Stimulated activated CD4-positive, alpha-beta T cell treated with anti-CD3 and anti-CD28 coated beads, Interleukin-1b, Interleukin-23, amount 100 ng/mL, for 1 hour (primary cell): ENCODE measurements around the gene MECP2.

Source experiments
- DNase-seq, 2 donors: peaks; one replicate each; pipeline ENCODE4 v3.0.0-alpha.2; 2020; ENCODE audit warnings: low read depth in 2 of 2

Gene MECP2

GRCh38 chrX:154033848-154034247, 63.7 kb downstream of the MECP2 start:
- no peak for DNase-seq

GRCh38 chrX:154032653-154033052, 64.9 kb downstream of the MECP2 start:
- no peak for DNase-seq

- DNase-seq, result no peak
Measured at GRCh38 chrX:154032160-154032559, 65.4 kb downstream of the MECP2 start.

GRCh38 chrX:154030715-154031305, 66.7 kb downstream of the MECP2 start:
- no peak for DNase-seq

- DNase-seq, result no peak
Measured at GRCh38 chrX:154030266-154030665, 67.3 kb downstream of the MECP2 start.

- DNase-seq, result no peak
Measured at GRCh38 chrX:154029439-154029838, 68.1 kb downstream of the MECP2 start.

- DNase-seq, result no peak
Measured at GRCh38 chrX:154028502-154029184, 68.9 kb downstream of the MECP2 start.

GRCh38 chrX:154027986-154028385, 69.5 kb downstream of the MECP2 start:
- DNase-seq, result no peak

- DNase-seq, result no peak
Measured at GRCh38 chrX:154027022-154027402, 70.5 kb downstream of the MECP2 start.

- no peak for DNase-seq
Measured at GRCh38 chrX:154026136-154027021, 71.1 kb downstream of the MECP2 start.

- no peak for DNase-seq
Measured at GRCh38 chrX:154025230-154025629, 72.3 kb downstream of the MECP2 start.

GRCh38 chrX:154024271-154024670, 73.2 kb downstream of the MECP2 start:
- no peak for DNase-seq

GRCh38 chrX:154023276-154024000, 74.1 kb downstream of the MECP2 start:
- no peak for DNase-seq

- no peak for DNase-seq
Measured at GRCh38 chrX:154022108-154022507, 75.4 kb downstream of the MECP2 start.

GRCh38 chrX:154021131-154021611, 76.3 kb downstream of the MECP2 start:
- DNase-seq, result no peak

GRCh38 chrX:154020536-154021115, 76.9 kb downstream of the MECP2 start:
- DNase-seq, result no peak

- peak in 1 of 2 donors; percentile 30 for DNase-seq
Measured at GRCh38 chrX:154019633-154020528, 77.6 kb downstream of the MECP2 start, which contains the start of gene IRAK1. Gene IRAK1, minus strand, starts transcription at chrX:154019902. Its CDS starts 90 bp downstream, at chrX:154019812.

GRCh38 chrX:154019061-154019621, 78.4 kb downstream of the MECP2 start:
- no peak for DNase-seq

- DNase-seq, result no peak
Measured at GRCh38 chrX:154018518-154019060, 78.9 kb downstream of the MECP2 start.
